BLaER1 (cell line): ENCODE data around the gene UMAD1.

Source experiments
- H3K27ac ChIP-seq: shearing (Covaris generic); formaldehyde crosslinking; 2 replicates; pipeline ENCODE4 v1.8.1; 2022
- H3K27me3 ChIP-seq: shearing (Covaris generic); formaldehyde crosslinking; 2 replicates; pipeline ENCODE4 v1.8.1; 2022
- H3K36me3 ChIP-seq: shearing (Covaris generic); formaldehyde crosslinking; 2 replicates; pipeline ENCODE4 v1.8.1; 2022
- H3K4me1 ChIP-seq: shearing (Covaris generic); formaldehyde crosslinking; 2 replicates; pipeline ENCODE4 v1.8.1; 2022
- H3K4me2 ChIP-seq: shearing (Covaris generic); formaldehyde crosslinking; 2 replicates; pipeline ENCODE4 v1.8.1; 2022
- H3K4me3 ChIP-seq: shearing (Covaris generic); formaldehyde crosslinking; 2 replicates; pipeline ENCODE4 v1.8.1; 2022
- H3K9ac ChIP-seq: shearing (Covaris generic); formaldehyde crosslinking; 2 replicates; pipeline ENCODE4 v1.8.1; 2022
- H3K9me3 ChIP-seq: shearing (Covaris generic); formaldehyde crosslinking; 2 replicates; pipeline ENCODE4 v1.8.1; 2022
- H4K20me1 ChIP-seq: shearing (Covaris generic); formaldehyde crosslinking; 2 replicates; pipeline ENCODE4 v1.8.1; 2022
- Cebpa-rat ChIP-seq: shearing (Covaris generic); IDR thresholded peaks from 2 replicates; pipeline ENCODE4 v1.8.1; 2022

Gene UMAD1

DNA sequence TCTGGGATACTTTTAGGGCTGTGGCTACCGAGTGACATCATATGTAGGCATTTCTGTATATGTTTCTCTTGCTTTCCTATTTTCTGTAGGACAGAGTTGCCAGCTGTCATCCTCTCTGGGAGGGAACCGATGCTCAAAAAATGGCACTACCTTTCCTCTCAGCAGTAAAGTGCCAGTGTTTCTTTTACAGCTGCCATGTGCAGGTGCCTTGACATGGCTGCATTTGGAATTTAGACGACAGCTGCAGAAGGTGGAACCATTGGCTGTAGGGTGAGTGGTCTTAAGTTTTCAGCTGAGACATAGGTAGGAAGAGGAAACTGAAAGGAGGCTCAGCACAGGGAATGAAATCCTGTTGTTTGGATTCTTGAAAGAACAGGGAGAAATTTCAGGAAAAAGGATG is 98.1 kb downstream of the UMAD1 start:
- H4K20me1 ChIP-seq, result no peaks in the 10 kb centered on the region
- no peaks in the 10 kb centered on the region for H3K36me3 ChIP-seq
- H3K4me1 ChIP-seq, result peaks cover 43% of the 10 kb centered on the region
- no peak overlapping the region for H3K27ac ChIP-seq
- no peaks in the 10 kb centered on the region for H3K27me3 ChIP-seq
- no peak overlapping the region for H3K9ac ChIP-seq
- H3K4me2 ChIP-seq, result no peak overlapping the region
- H3K4me3 ChIP-seq, result no peak overlapping the region
- no peaks in the 10 kb centered on the region for H3K9me3 ChIP-seq
- TF ChIP-seq Cebpa-rat, result no peak

- Histone ChIP-seq H3K27ac (no peak overlapping the region), H3K27me3 (no peaks in the 10 kb centered on the region), H3K9ac (no peak overlapping the region), H3K9me3 (no peaks in the 10 kb centered on the region), H3K4me2 (peak overlapping the region; percentile 41), H3K4me3 (no peak overlapping the region), H4K20me1 (no peaks in the 10 kb centered on the region), H3K36me3 (no peaks in the 10 kb centered on the region), H3K4me1 (peaks cover 41% of the 10 kb centered on the region)
- TF ChIP-seq Cebpa-rat, result no peak
Measured at GRCh38 chr7:7739204-7740036, 98.9 kb downstream of the UMAD1 start.

DNA sequence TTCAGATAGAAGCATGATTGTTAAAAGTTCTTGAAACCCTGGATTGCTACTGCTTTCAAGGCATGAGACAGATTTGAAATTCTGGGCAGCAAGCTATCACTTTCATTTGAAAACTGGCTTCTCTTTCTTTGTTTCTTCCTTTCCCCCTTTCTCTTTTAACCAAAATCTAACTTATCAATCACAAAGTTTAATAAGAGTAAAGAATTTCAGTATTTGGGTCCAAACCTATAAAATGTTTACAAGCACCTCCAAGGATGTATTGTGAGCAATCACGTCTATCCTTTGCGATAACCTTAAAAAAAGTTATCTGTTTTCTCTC is 99.4 kb downstream of the UMAD1 start:
- H4K20me1 ChIP-seq, result no peaks in the 10 kb centered on the region
- no peaks in the 10 kb centered on the region for H3K27me3 ChIP-seq
- H3K4me2 ChIP-seq, result peak overlapping the region; percentile 41; the same call in 1 of the 2 replicates
- H3K4me3 ChIP-seq, result no peak overlapping the region
- H3K4me1 ChIP-seq, result peaks cover 38% of the 10 kb centered on the region
- no peaks in the 10 kb centered on the region for H3K36me3 ChIP-seq
- no peak for TF ChIP-seq Cebpa-rat
- no peak overlapping the region for H3K27ac ChIP-seq
- H3K9me3 ChIP-seq, result no peaks in the 10 kb centered on the region
- no peak overlapping the region for H3K9ac ChIP-seq

- no peak overlapping the region for H3K27ac ChIP-seq
- no peak overlapping the region for H3K4me2 ChIP-seq
- TF ChIP-seq Cebpa-rat, result no peak
- H3K36me3 ChIP-seq, result no peaks in the 10 kb centered on the region
- H3K4me1 ChIP-seq, result peaks cover 34% of the 10 kb centered on the region
- no peaks in the 10 kb centered on the region for H3K9me3 ChIP-seq
- no peak overlapping the region for H3K9ac ChIP-seq
- H3K27me3 ChIP-seq, result no peaks in the 10 kb centered on the region
- H4K20me1 ChIP-seq, result no peaks in the 10 kb centered on the region
- H3K4me3 ChIP-seq, result no peak overlapping the region
Measured at GRCh38 chr7:7742223-7742622, 101.7 kb downstream of the UMAD1 start.

DNA sequence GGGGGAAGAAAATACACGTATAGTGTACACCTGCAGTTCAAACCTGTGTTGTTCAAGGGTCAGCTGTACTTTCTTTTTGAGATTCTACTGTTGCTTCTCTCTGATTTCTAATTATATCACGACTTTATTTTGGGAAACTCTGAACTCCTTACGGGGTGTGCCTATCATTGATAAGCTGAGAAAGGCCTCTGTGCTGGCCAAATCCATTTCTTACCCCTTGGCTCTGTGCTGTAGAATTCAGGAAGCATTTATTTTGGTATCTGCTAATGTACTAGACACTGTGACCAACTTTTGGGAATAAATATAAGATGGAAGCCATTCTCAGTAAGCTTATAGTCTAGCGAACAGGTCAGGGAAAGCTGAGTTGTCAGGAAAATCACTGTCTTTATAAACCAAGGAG is 104.7 kb downstream of the UMAD1 start:
- Histone ChIP-seq H3K27me3 (no peaks in the 10 kb centered on the region), H3K4me3 (no peak overlapping the region), H3K4me2 (no peak overlapping the region), H3K4me1 (peaks cover 17% of the 10 kb centered on the region), H3K9me3 (no peaks in the 10 kb centered on the region), H4K20me1 (no peaks in the 10 kb centered on the region), H3K27ac (no peak overlapping the region), H3K9ac (no peak overlapping the region), H3K36me3 (no peaks in the 10 kb centered on the region)
- TF ChIP-seq Cebpa-rat, result no peak

DNA sequence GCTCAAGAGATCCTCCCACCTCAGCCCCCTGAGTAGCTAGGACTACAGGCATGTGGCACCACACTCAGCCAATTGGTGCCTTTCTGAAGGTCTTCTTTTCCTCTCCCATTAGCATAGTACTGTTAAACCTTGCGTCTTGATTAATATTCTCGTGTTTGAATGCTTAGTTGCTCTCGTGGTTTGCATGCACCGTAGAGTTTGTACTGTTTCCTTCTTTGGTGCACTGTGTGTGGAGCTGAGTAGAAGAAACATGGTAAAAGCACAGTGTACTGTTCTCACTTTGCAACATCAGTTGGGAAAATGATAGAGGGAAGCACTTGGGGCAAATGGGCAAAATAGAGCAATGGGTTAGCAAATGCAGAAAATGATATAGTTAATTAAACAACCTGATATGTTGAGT is 105.4 kb downstream of the UMAD1 start:
- no peak overlapping the region for H3K4me3 ChIP-seq
- peak overlapping the region; percentile 45 for H3K4me2 ChIP-seq

DNA sequence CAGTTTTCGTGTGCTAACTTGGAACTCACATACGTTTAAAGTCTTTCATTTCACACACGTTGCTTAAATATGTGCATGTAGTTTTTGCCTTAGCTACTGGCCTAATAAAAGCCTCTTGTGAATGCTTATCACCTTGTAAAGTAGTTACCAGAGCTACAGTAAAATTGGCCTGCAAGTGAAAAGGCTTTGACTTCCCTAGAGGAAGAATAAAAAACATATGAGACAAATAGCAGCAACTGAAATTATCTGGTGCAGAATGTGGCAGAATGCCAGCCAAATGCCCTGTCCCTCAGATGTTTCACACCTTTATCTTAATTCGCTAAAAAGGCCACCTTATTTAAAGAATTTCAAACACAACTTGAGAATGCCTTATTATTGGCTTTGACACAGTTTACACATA is 105.9 kb downstream of the UMAD1 start:
- Histone ChIP-seq H3K9ac (no peak overlapping the region), H3K4me2 (peak overlapping the region; percentile 45), H4K20me1 (no peaks in the 10 kb centered on the region), H3K9me3 (no peaks in the 10 kb centered on the region), H3K27me3 (no peaks in the 10 kb centered on the region), H3K4me1 (peaks cover 17% of the 10 kb centered on the region), H3K36me3 (no peaks in the 10 kb centered on the region), H3K4me3 (no peak overlapping the region), H3K27ac (no peak overlapping the region)
- TF ChIP-seq Cebpa-rat, result no peak

More for the DNA sequence above, 105.4 kb downstream of the UMAD1 start:
- no peak for TF ChIP-seq Cebpa-rat
- H4K20me1 ChIP-seq, result no peaks in the 10 kb centered on the region
- no peak overlapping the region for H3K27ac ChIP-seq
- H3K36me3 ChIP-seq, result no peaks in the 10 kb centered on the region
- no peaks in the 10 kb centered on the region for H3K27me3 ChIP-seq
- H3K4me1 ChIP-seq, result peaks cover 17% of the 10 kb centered on the region
- H3K9ac ChIP-seq, result no peak overlapping the region
- H3K9me3 ChIP-seq, result no peaks in the 10 kb centered on the region

DNA sequence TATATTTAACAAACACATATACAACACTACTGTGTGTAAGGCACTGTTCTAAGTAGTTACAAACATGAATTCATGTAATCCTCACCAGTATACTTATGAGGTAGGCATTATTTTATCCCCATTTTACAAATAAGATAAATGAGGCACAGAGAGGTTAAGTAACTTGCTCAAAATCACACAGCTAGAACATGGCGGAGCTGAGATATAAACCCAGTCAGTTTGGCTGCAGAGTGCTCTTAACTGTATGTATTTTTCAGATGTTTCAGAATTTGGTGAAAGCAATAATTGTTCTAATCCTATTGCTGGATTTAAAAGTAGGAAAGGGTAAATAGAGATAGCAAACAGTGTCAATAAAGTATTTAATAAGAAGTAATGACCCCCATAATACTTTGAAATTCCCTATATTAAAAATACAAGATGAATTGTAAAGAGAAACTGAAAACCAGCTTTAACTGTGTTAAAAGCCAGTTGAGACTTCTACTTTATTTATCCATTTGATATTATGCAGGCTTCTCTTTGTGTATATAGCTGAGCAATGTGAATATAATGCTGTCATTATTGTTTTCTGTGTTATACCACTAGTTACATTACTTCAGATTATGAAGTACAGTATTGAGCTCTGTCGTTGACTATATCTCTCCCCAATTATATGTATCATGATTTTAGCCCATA is 110.2 kb downstream of the UMAD1 start:
- no peak overlapping the region for H3K4me3 ChIP-seq
- TF ChIP-seq Cebpa-rat, result no peak

DNA sequence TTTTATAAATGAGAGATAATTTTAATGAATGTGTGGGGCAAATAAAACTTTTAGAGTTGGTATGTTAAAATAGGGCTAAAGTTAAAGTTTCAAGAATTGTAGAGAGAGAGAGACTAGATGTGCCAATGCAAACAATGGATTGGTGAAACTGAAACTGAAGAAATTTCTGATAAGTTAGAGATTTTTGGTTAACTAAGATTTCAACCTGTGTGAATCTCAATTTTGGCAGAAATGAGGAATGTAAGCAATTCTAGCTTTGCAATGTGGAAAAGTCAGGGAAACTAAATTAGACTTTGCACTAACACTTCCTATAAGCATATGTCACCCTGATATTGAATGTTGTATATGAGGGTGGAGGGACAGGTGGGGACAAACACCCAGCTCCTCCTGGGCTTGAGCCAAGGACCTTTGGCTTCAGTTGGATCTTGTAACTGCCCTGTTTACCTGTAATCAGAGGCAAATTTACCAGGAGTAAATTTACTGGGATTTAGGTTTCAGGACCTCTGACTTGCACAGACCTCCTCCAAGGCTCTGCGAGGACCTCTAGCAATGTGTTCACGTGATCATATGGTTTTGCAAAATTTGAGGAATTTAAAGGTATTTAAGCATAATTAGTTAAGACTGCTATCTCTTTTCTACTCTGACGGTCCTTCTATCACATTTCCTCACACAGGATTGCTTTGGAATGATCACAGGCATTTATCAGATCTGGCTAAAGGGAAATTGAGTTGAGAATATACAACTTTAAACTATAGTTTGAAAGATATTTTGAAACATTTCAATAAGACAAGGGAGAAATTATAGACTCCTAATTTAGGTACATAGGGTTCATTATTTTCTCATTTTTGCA is 110.9 kb downstream of the UMAD1 start:
- Histone ChIP-seq H3K4me2 (no peak overlapping the region), H3K36me3 (no peaks in the 10 kb centered on the region), H3K27me3 (no peaks in the 10 kb centered on the region), H3K9me3 (no peaks in the 10 kb centered on the region), H3K9ac (no peak overlapping the region), H3K4me1 (peaks cover under 1% of the 10 kb centered on the region), H3K27ac (no peak overlapping the region), H4K20me1 (no peaks in the 10 kb centered on the region), H3K4me3 (no peak overlapping the region)
- no peak for TF ChIP-seq Cebpa-rat

More for the DNA sequence above, 110.2 kb downstream of the UMAD1 start:
- peaks cover 8% of the 10 kb centered on the region for H3K4me1 ChIP-seq
- H3K9me3 ChIP-seq, result no peaks in the 10 kb centered on the region
- H4K20me1 ChIP-seq, result no peaks in the 10 kb centered on the region
- H3K36me3 ChIP-seq, result no peaks in the 10 kb centered on the region
- no peak overlapping the region for H3K4me2 ChIP-seq
- no peak overlapping the region for H3K9ac ChIP-seq
- H3K27ac ChIP-seq, result no peak overlapping the region
- H3K27me3 ChIP-seq, result no peaks in the 10 kb centered on the region

GRCh38 chr7:7756577-7756976 is 116.0 kb downstream of the UMAD1 start:
- Histone ChIP-seq H3K27ac (no peak overlapping the region), H3K9ac (no peak overlapping the region), H3K27me3 (no peaks in the 10 kb centered on the region), H3K9me3 (no peaks in the 10 kb centered on the region), H4K20me1 (no peaks in the 10 kb centered on the region), H3K4me1 (peaks cover 3% of the 10 kb centered on the region; the same call in 1 of the 2 replicates), H3K36me3 (no peaks in the 10 kb centered on the region), H3K4me3 (no peak overlapping the region), H3K4me2 (no peak overlapping the region)
- TF ChIP-seq Cebpa-rat, result no peak
